Fibroblast of pulmonary artery (primary cell): ENCODE data around the gene RASAL2.

Source experiments
- DNase-seq: peaks from one replicate; pipeline ENCODE4 v3.0.0-alpha.2; 2010; ENCODE audit warnings: low read depth
- H3K4me3 ChIP-seq: replicated peaks from 2 replicates; pipeline ENCODE4 v1.5.1; 2011; ENCODE audit warnings: low read depth, mild to moderate bottlenecking, control low read depth, low read length, moderate library complexity
- TF ChIP-seq, protein P1 (sequence below): IDR thresholded peaks from 2 replicates; pipeline ENCODE4 v1.5.1; 2011; ENCODE audit warnings: mild to moderate bottlenecking, control low read depth, low read length, inconsistent platforms; ENCODE audit errors: missing control alignments

RASAL2 gene

GRCh38 chr1:178051071-178051470, 42.8 kb upstream of the RASAL2 start:
- TF ChIP-seq, protein P1, sequence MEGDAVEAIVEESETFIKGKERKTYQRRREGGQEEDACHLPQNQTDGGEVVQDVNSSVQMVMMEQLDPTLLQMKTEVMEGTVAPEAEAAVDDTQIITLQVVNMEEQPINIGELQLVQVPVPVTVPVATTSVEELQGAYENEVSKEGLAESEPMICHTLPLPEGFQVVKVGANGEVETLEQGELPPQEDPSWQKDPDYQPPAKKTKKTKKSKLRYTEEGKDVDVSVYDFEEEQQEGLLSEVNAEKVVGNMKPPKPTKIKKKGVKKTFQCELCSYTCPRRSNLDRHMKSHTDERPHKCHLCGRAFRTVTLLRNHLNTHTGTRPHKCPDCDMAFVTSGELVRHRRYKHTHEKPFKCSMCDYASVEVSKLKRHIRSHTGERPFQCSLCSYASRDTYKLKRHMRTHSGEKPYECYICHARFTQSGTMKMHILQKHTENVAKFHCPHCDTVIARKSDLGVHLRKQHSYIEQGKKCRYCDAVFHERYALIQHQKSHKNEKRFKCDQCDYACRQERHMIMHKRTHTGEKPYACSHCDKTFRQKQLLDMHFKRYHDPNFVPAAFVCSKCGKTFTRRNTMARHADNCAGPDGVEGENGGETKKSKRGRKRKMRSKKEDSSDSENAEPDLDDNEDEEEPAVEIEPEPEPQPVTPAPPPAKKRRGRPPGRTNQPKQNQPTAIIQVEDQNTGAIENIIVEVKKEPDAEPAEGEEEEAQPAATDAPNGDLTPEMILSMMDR = no peak
- no peak for DNase-seq
- no peak overlapping the region for H3K4me3 ChIP-seq

GRCh38 chr1:178052650-178053461, 41.0 kb upstream of the RASAL2 start:
- TF ChIP-seq, protein P1 = no peak
- H3K4me3 ChIP-seq = no peak overlapping the region
- no peak for DNase-seq

DNA sequence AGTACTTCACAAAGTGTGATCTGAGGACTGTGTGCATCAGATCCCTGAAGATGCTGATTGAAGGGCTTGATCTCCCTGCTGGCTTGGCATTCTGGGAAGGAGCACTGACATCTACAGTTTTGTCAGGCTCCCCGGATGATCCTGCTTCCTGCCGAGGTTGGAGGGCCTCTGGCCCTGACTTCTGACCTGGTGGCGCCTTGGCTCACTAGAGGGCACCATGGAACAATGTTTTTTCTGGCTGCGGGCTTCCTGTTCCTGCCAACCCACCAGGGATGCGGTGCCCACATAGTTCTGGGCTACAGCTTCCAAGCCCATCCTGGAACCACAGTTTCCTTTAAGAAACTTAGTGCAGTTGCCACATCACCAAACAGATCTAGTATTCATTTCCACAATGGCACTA, 38.8 kb upstream of the RASAL2 start:
- no peak for DNase-seq
- H3K4me3 ChIP-seq = no peak overlapping the region
- TF ChIP-seq, protein P1 = no peak

- H3K4me3 ChIP-seq = no peak overlapping the region
- DNase-seq = no peak
- TF ChIP-seq, protein P1 = no peak
These were observed 38.0 kb upstream of the RASAL2 start for GRCh38 chr1:178055779-178056471.

- DNase-seq = no peak
- no peak overlapping the region for H3K4me3 ChIP-seq
These were observed 36.7 kb upstream of the RASAL2 start for GRCh38 chr1:178057141-178057765.

DNA sequence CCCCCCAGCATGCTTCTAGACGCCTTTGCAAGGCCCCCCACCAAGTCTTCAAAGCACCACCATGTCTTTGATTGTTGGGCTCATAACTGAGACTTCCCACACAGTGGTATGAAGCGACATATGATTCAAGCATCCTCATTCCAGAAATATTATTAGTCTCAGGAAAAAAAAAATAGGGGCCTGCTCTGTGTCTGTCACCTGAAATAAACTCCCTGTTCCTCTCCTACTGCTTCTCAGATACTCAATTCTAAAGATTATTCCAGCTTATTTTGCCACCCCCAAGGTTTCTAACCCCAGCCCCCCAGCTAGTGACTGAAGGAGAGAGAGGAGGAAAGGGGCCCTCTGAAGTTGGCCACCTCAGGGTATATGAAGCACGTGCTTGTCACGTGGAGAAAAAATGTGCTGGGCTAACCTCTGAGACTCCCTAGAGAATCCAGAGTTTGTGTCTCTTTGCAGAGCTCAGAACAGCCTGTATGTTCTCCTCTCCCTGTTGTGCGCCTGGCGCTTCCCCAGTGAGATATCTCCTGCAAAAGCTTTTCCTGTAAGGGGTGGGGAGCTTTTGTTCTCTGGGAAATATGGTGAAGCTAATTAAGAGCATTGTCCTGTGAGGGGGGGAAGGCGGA, 35.9 kb upstream of the RASAL2 start:
- peak; percentile 93 for DNase-seq
- TF ChIP-seq, protein P1 = no peak
- peak overlapping the region; percentile 13 for H3K4me3 ChIP-seq

More at GRCh38 chr1:178057141-178057765, 36.7 kb upstream of the RASAL2 start:
- TF ChIP-seq, protein P1 = no peak
